Keratinocyte (primary cell): Measurements from ENCODE around the gene ZNF280C. TPM values are rescaled to one million over a fixed set of nuclear protein-coding genes. Genes with fewer than 3 reads are reported as not detected.

Experiments
- DNase-seq: peaks from one replicate; pipeline ENCODE4 v3.0.0-alpha.2; 2011; ENCODE audit warnings: low read depth, missing footprints, low spot score
- FAIRE-seq: peaks from 2 replicates; lab custom pipeline; 2011; peaks lifted over from hg19 to GRCh38; lab: Jason Lieb, UNC
- H2AFZ ChIP-seq: 2 replicates; pipeline ENCODE4 v1.6.0; 2012; ENCODE audit warnings: low read length, control low read depth, inconsistent platforms; ENCODE audit not compliant: control insufficient read depth
- H3K27ac ChIP-seq: 2 replicates; pipeline ENCODE4 v1.5.1; 2011; ENCODE audit warnings: low read length; ENCODE audit not compliant: control insufficient read depth, insufficient read depth
- H3K27me3 ChIP-seq: 3 replicates; pipeline ENCODE4 v1.6.0; 2011; ENCODE audit warnings: low read length; ENCODE audit not compliant: control insufficient read depth, insufficient read depth; ENCODE audit errors: extremely low read depth
- H3K36me3 ChIP-seq, 2 experiments: 2 replicates in 1 of 2; 3 replicates in 1 of 2; pipeline ENCODE4 v1.5.1; 2011; ENCODE audit warnings: low read length in 2 of 2, mild to moderate bottlenecking in 1 of 2; ENCODE audit not compliant: control insufficient read depth in 2 of 2, insufficient read depth in 2 of 2; ENCODE audit errors: extremely low read depth in 1 of 2
- H3K4me1 ChIP-seq: 3 replicates; pipeline ENCODE4 v1.5.1; 2011; ENCODE audit warnings: low read length; ENCODE audit not compliant: control insufficient read depth, insufficient read depth; ENCODE audit errors: extremely low read depth
- H3K4me2 ChIP-seq: 3 replicates; pipeline ENCODE4 v1.6.0; 2011; ENCODE audit warnings: low read depth, low read length; ENCODE audit not compliant: control insufficient read depth, insufficient read depth; ENCODE audit errors: extremely low read depth
- H3K4me3 ChIP-seq, 3 experiments: fragments of 200-600 bp in 1 of 3; sonication (generic) in 1 of 3; 2 replicates in 2 of 3; 3 replicates in 1 of 3; pipeline ENCODE4 v1.5.1; 2011 to 2016; ENCODE audit warnings: low read length in 3 of 3, mild to moderate bottlenecking in 3 of 3, control low read depth in 2 of 3, inconsistent platforms in 1 of 3, low read depth in 1 of 3, mixed read lengths in 1 of 3, mixed run types in 1 of 3, moderate library complexity in 1 of 3; ENCODE audit not compliant: control insufficient read depth in 2 of 3, insufficient read depth in 2 of 3; ENCODE audit errors: extremely low read depth in 1 of 3
- H3K79me2 ChIP-seq: 2 replicates; pipeline ENCODE4 v1.6.0; 2012; ENCODE audit warnings: low read length; ENCODE audit not compliant: control insufficient read depth, insufficient read depth
- H3K9ac ChIP-seq: 3 replicates; pipeline ENCODE4 v1.6.0; 2011; ENCODE audit warnings: low read length; ENCODE audit not compliant: control insufficient read depth, insufficient read depth; ENCODE audit errors: extremely low read depth
- H3K9me1 ChIP-seq: 3 replicates; pipeline ENCODE4 v1.6.0; 2011; ENCODE audit warnings: low read length; ENCODE audit not compliant: control insufficient read depth, insufficient read depth; ENCODE audit errors: extremely low read depth
- H3K9me3 ChIP-seq: 2 replicates; pipeline ENCODE4 v1.5.1; 2012; ENCODE audit warnings: low read depth, low read length; ENCODE audit not compliant: control insufficient read depth
- H4K20me1 ChIP-seq: 3 replicates; pipeline ENCODE4 v1.6.0; 2011; ENCODE audit warnings: low read length; ENCODE audit not compliant: control insufficient read depth, insufficient read depth; ENCODE audit errors: extremely low read depth
- CTCF ChIP-seq, 3 experiments: IDR thresholded peaks in 1 of 3; conservative IDR thresholded peaks in 1 of 3; optimal IDR thresholded peaks in 1 of 3; 2 replicates in 2 of 3; 3 replicates in 1 of 3; pipeline versions ENCODE3 to v1.5.1; 2011; ENCODE audit warnings: low read length in 3 of 3, mild to moderate bottlenecking in 3 of 3, moderate library complexity in 2 of 3, control low read depth in 1 of 3, inconsistent platforms in 1 of 3; ENCODE audit not compliant: insufficient read depth in 2 of 3; ENCODE audit errors: extremely low read depth in 1 of 3
- EZH2 ChIP-seq: IDR thresholded peaks from one replicate; pipeline ENCODE4 v1.6.1; 2012; ENCODE audit warnings: inconsistent platforms, mild to moderate bottlenecking, low read length, moderate library complexity
- dilution Hi-C: fragments of 300-500 bp; cut with MboI; formaldehyde crosslinking; loops from one replicate; pipeline ENCODE4 v1.7.0; 2020; ENCODE audit warnings: low sequenced_read_pairs; ENCODE audit not compliant: extremely low pct_ligation_motif_present
- polyA plus RNA-seq, 5 experiments: library from polyadenylated mRNA; depleted of rRNA in 3 of 5; stranded (reverse) in 3 of 5; stranded (forward) in 1 of 5; unstranded in 1 of 5; fragments of >200 nt; gene quantifications; 1 replicate in 1 of 5; 2 replicates in 3 of 5; 3 replicates in 1 of 5; pipeline versions ENCODE4 v1.2.1 to v1.2.3, GENCODE V29; 2011 to 2012; ENCODE audit warnings: missing spikeins in 2 of 5, low read depth in 1 of 5, low replicate concordance in 1 of 5

Gene ZNF280C
- polyA plus RNA-seq, 1 donor (not counting 4 experiments of a cell fraction or from before 2014, with no cell fraction given) = 4.7 TPM

- H3K9me1 ChIP-seq = no peaks in the 10 kb centered on the region
- no peak overlapping the region for H3K9ac ChIP-seq
- dilution Hi-C loops = no loop called here
- H3K79me2 ChIP-seq = no peaks in the 10 kb centered on the region
- H2AFZ ChIP-seq = no peak overlapping the region
- TF ChIP-seq CTCF (optimal IDR thresholded peaks at IDR 0.05 in 1 of 3, IDR thresholded peaks at IDR 0.05 in 1 of 3, conservative IDR thresholded peaks at IDR 0.05 in 1 of 3; ENCODE audit: extremely low read depth in 1 of 3, insufficient read depth in 2 of 3, low read length in 3 of 3) = no peak
- TF ChIP-seq EZH2 = no peak
- H3K27me3 ChIP-seq = no peaks in the 10 kb centered on the region
- no peak overlapping the region for H3K4me3 ChIP-seq
- H3K9me3 ChIP-seq = no peaks in the 10 kb centered on the region
- no peaks in the 10 kb centered on the region for H3K36me3 ChIP-seq
- H3K4me2 ChIP-seq = peak overlapping the region; percentile 36
- DNase-seq = no peak
- no peak overlapping the region for H3K27ac ChIP-seq
- H4K20me1 ChIP-seq = no peaks in the 10 kb centered on the region
- FAIRE-seq = no peak
- H3K4me1 ChIP-seq = peaks cover 12% of the 10 kb centered on the region
These were observed 28.0 kb upstream of the ZNF280C start for GRCh38 chrX:130296743-130297142.

- no peak for TF ChIP-seq CTCF (optimal IDR thresholded peaks at IDR 0.05 in 1 of 3, IDR thresholded peaks at IDR 0.05 in 1 of 3, conservative IDR thresholded peaks at IDR 0.05 in 1 of 3; ENCODE audit: extremely low read depth in 1 of 3, insufficient read depth in 2 of 3, low read length in 3 of 3)
- TF ChIP-seq EZH2 = no peak
- no peaks in the 10 kb centered on the region for H3K36me3 ChIP-seq
- H3K27ac ChIP-seq = no peak overlapping the region
- no peak overlapping the region for H2AFZ ChIP-seq
- no peak for FAIRE-seq
- dilution Hi-C loops = no loop called here
- H3K27me3 ChIP-seq = no peaks in the 10 kb centered on the region
- H3K4me3 ChIP-seq = no peak overlapping the region
- no peak overlapping the region for H3K9ac ChIP-seq
- peaks cover 12% of the 10 kb centered on the region for H3K4me1 ChIP-seq
- no peaks in the 10 kb centered on the region for H3K9me3 ChIP-seq
- no peak for DNase-seq
- H3K9me1 ChIP-seq = no peaks in the 10 kb centered on the region
- H3K79me2 ChIP-seq = no peaks in the 10 kb centered on the region
- H3K4me2 ChIP-seq = no peak overlapping the region
- H4K20me1 ChIP-seq = no peaks in the 10 kb centered on the region
These were observed 27.6 kb upstream of the ZNF280C start for GRCh38 chrX:130296297-130296678.
